GM20431 (cell line): ENCODE data around the gene USP16.

Source experiments
- in situ Hi-C: fragments of 300-500 bp; cut with MseI, MboI; formaldehyde crosslinking; loops from one replicate; pipeline ENCODE4 v1.15.0; 2020; ENCODE audit warnings: low sequenced_read_pairs; ENCODE audit not compliant: unreplicated experiment

USP16 gene

GRCh38 chr21:29078869-29079767, 54.6 kb downstream of the USP16 start:
- in situ Hi-C loops, result no loop called here

- in situ Hi-C loops, result no loop called here
Observed at GRCh38 chr21:29080454-29080941, 56.0 kb downstream of the USP16 start.

DNA sequence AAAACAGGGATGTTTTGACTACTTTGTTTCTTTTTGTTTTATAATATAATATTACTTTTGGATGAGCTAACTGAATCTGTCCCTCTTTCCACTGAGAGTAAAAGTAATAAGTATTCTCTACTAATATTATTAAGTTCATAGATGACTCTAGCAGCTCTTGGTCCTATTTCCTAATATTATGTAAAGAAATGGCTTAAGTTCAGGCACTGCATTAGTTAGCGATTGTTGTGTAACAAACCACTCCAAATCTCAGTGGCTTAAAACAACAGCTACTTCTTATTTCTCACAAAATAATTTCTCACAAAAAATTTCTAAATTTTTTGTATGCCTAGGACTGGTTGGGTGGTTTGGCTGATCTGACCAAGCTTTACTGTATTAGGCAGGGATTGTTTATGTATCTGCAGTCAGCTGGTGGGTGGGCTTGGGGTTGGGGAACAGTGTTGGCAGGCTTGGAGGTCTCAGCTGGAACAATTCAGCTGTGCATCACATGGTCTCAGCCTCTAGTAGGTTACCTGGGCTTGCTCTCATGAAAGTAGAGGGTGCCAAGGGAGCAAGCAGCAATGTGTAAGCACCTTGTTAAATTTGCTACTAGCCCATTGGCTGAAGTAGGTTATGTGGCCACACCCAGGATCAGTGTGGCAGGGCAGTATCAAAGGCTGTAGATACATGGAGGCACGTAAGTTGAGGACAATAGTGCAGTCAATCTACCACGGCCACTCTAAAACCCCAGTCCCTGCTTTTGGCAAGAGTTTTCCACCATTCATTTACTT, 57.8 kb downstream of the USP16 start:
- in situ Hi-C loops, result no loop called here

DNA sequence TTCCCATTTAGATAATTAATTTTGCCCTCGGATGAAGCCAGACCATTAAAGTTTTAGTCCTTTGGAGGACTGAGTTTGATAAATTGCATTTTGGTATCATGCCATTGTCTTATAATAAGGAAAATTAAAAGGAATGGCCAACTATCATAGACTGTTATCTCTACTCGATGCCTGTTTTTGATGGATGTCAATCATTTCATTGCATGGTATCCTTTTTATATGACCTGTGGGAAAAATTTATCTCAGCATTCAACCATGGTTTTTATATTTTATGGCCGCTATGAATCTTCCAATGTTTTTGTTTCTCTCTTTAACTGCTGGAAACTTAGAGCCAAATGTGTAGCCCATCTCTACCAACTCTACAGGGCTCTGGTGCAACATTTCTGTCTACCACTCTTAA, 58.8 kb downstream of the USP16 start:
- in situ Hi-C loops, result no loop called here

DNA sequence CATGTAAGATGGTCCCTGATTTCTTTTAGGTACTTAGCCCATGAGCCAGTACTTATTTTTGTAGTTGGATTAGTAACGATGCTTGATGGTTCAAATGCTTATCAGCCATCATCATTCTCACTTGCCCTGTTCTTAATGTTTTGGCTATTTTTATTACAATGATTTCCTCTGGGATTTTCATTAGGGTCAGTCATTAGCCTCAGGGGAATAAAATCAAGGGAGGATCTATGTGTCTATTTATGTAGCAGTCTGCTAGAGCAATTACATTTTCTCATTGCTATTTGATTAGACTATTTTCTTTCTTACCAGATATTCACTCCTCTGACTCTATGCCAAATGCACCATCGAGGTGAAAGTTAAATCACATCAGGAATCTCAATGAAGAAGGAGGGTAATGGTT, 59.9 kb downstream of the USP16 start:
- in situ Hi-C loops, result no loop called here

DNA sequence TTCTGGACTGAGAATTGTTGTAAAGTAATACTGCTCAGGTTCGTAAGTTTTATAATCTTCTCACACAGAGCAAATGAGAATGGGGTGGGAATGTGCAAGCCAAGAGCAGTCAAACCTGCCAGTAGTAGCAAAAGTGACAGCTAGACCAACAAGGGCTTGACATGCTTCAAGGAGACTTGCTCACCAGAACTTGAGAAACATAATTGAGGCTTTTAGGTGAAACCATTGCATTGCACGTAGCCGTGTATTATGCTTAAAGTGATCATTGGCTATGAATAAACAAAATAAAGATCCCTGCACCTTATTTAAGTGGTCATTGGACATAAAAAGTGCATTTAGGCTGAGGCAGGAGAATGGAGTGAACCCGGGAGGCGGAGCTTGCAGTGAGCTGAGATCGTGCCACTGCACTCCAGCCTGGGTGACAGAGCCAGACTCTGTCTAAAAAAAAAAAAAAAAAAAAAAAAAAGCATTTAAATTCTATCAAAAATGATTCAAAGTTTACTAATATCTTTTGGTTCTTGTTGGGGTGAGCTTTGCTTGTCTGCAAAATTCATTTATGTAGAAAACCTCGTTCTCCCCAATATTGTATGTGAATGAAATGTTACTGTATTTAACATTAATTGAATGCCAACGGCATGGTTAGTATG, 60.8 kb downstream of the USP16 start:
- in situ Hi-C loops, result no loop called here

DNA sequence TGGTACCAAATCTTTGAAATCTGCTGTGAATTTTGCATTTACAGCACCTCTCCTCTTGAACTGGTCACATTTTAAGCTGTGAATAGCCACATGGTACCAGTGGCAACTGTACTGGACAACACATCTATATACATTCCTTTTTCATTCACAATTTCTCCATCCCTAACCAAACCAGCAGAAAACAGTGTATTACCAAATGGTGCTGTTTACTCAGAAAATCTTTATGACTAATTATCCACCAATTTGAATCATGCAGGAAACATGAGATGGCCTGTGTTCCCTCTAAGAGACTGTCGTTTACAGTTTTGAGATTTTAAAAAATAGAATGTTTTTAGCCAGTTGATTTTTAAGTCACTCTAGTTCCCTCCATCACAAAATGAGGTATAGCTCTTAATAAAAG, 66.6 kb downstream of the USP16 start:
- in situ Hi-C loops, result loop anchor here (10.0 kb wide), 1 partner anchor 284 kb away; no protein-coding TSS in a partner anchor

DNA sequence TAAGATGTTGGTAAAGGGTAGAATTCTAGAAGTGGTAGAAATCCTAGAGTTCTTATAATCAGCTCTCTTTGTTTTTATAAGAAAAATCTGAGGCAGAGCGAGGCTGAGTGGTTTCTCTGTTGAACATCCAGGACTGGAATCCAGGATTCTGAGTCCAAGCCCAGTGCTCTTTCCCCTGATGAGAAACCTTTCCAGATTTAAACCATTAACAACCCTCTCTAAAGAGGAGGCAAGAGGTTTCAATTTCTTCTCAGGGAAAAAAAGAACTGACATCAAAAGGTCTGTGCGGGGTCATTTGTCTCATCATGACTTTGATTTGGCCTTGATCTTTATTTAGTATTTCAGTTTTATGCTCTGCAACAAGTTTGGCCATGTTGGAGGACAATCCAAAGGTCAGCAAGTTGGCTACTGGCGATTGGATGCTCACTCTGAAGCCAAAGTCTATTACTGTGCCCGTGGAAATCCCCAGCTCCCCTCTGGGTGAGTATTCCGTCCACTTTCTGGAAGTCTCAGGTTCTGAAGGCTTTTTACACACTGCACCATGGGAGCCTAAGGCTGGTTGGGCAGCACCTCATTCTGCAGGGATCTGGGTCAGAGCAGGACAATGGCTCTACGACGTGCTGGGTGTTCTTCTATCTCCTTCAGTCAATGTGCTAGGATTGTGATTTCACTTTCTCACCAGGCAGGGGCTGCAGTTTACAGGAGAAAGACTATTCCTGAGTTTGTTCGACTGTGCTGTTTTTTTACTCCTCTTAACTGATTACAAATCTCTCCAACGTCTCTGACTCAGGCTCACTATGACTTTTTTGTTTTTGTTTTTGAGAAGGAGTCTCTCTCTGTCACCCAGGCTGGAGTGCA, 67.9 kb downstream of the USP16 start:
- in situ Hi-C loops, result loop anchor here (10.0 kb wide), 1 partner anchor 282 kb away; no protein-coding TSS in a partner anchor

- in situ Hi-C loops, result loop anchor here (10.0 kb wide), 1 partner anchor 278 kb away; no protein-coding TSS in a partner anchor
Observed at GRCh38 chr21:29096218-29097015, 71.9 kb downstream of the USP16 start.

DNA sequence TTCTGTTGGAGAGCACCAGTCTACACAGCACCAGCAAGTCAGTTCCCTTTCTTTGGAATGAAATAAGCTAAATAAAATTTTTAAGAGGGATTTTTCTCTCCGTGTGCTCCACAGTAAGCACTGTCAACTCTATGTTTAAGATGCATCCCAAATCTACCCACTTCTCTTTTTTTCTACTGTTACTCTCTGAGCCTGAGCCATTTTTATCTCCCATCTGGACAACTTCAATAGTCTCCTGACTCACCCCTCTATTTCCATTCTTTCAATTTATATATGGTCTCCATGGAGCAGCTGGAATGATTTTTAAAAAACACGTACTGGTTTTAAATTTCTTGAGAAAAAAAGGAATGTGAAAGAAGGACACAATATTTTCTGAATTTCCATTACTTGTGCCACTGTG, 73.7 kb downstream of the USP16 start:
- in situ Hi-C loops, result loop anchor here (10.0 kb wide), 1 partner anchor 277 kb away; no protein-coding TSS in a partner anchor

- in situ Hi-C loops, result no loop called here
Observed at GRCh38 chr21:29102791-29103257, 78.4 kb downstream of the USP16 start.
